HCT116 (cell line): ENCODE data around the gene ZFYVE19. TPM values are rescaled to one million over a fixed set of nuclear protein-coding genes. Genes with fewer than 3 reads are reported as not detected.

Experiments used
- ATAC-seq: fragments of 200-7000 bp; cut with Tn5 transposase; 2 replicates; pipeline ENCODE4 v1.9.1; 2020; ENCODE audit warnings: mild to moderate bottlenecking, moderate library complexity
- BruUV-seq: library from RNA; stranded (reverse); fragments of 400-500 nt; replicated peaks from 2 replicates; lab custom pipeline; 2021; lab: Mats Ljungman, UMichigan
- CTCF ChIA-PET: fragments of 300-600 bp; sonication (Branson Sonifier 250); formaldehyde crosslinking; loops from one replicate; lab custom pipeline; 2021; ENCODE audit warnings: antibody characterized with exemption; lab: Charles Lee
- POLR2A ChIA-PET: fragments of 300-600, 350-600 bp; sonication (Branson Sonifier 250); formaldehyde crosslinking; loops from one replicate; lab custom pipeline; 2021; ENCODE audit warnings: antibody characterized with exemption; lab: Charles Lee
- RAD21 ChIA-PET, 2 experiments: fragments of 300-600 bp; sonication (Branson Sonifier 250); formaldehyde crosslinking; loops; one replicate each; lab custom pipeline; 2023; ENCODE audit warnings: low total read pairs in 2 of 2; ENCODE audit not compliant: uncharacterized antibody in 2 of 2, unreplicated experiment in 2 of 2, low non-redundant PET in 1 of 2; lab: Charles Lee
- DNase-seq: peaks from one replicate; pipeline ENCODE4 v3.0.0-alpha.2; 2010; ENCODE audit warnings: low read depth, low spot score
- H2AFZ ChIP-seq: fragments of 200-600 bp; shearing (Covaris generic), sonication (generic); 2 replicates; pipeline ENCODE4 v1.6.1; 2017; ENCODE audit warnings: low read depth, mixed run types, mixed read lengths, antibody characterized with exemption, low read length; ENCODE audit not compliant: poor library complexity, severe bottlenecking
- H3K27ac ChIP-seq: 2 replicates; pipeline ENCODE4 v1.5.1; 2012; ENCODE audit warnings: low read depth, low read length
- H3K27me3 ChIP-seq: fragments of 200-600 bp; sonication (generic); 2 replicates; pipeline ENCODE4 v1.6.1; 2016; ENCODE audit warnings: mixed run types, low read length, mixed read lengths; ENCODE audit not compliant: insufficient read depth
- H3K36me3 ChIP-seq, 2 experiments: fragments of 200-500 bp in 1 of 2; fragments of 200-600 bp in 1 of 2; sonication (Bioruptor generic) in 1 of 2; sonication (generic) in 1 of 2; 2 replicates each; pipeline versions ENCODE4 v1.5.1 to v1.6.1; 2014 to 2016; ENCODE audit warnings: low read length in 2 of 2, inconsistent platforms in 1 of 2, mixed read lengths in 1 of 2, mixed run types in 1 of 2; ENCODE audit not compliant: insufficient read depth in 2 of 2, control insufficient read depth in 1 of 2
- H3K4me1 ChIP-seq, 2 experiments: fragments of 200-600 bp in 1 of 2; sonication (generic) in 1 of 2; 2 replicates each; pipeline versions ENCODE4 v1.5.1 to v1.6.1; 2012 to 2017; ENCODE audit warnings: low read length in 2 of 2, inconsistent platforms in 1 of 2, mild to moderate bottlenecking in 1 of 2, mixed read lengths in 1 of 2, mixed run types in 1 of 2, moderate library complexity in 1 of 2; ENCODE audit not compliant: insufficient read depth in 2 of 2, control insufficient read depth in 1 of 2
- H3K4me2 ChIP-seq: fragments of 200-600 bp; sonication (generic); 2 replicates; pipeline ENCODE4 v1.6.1; 2017; ENCODE audit warnings: mixed run types, low read length, mixed read lengths
- H3K4me3 ChIP-seq, 2 experiments: fragments of 200-600 bp in 1 of 2; sonication (generic) in 1 of 2; replicated peaks in 1 of 2; 2 replicates each; pipeline ENCODE4 v1.5.1; 2011 to 2016; ENCODE audit warnings: low read length in 2 of 2, control low read depth in 1 of 2, low read depth in 1 of 2, mild to moderate bottlenecking in 1 of 2, mixed read lengths in 1 of 2, mixed run types in 1 of 2
- H3K79me2 ChIP-seq: fragments of 200-600 bp; sonication (generic); 2 replicates; pipeline ENCODE4 v1.6.1; 2017; ENCODE audit warnings: mild to moderate bottlenecking, mixed run types, low read length, moderate library complexity, mixed read lengths; ENCODE audit not compliant: insufficient read depth
- H3K9ac ChIP-seq: fragments of 200-600 bp; sonication (generic); 2 replicates; pipeline ENCODE4 v1.6.1; 2016; ENCODE audit warnings: low read length, mixed read lengths
- H3K9me2 ChIP-seq: fragments of 200-600 bp; sonication (generic), shearing (Covaris generic); 2 replicates; pipeline ENCODE4 v1.6.1; 2017; ENCODE audit warnings: mixed run types, mild to moderate bottlenecking, moderate library complexity; ENCODE audit not compliant: insufficient read depth
- H3K9me3 ChIP-seq, 2 experiments: fragments of 200-500 bp in 1 of 2; fragments of 200-600 bp in 1 of 2; sonication (Bioruptor generic) in 1 of 2; sonication (generic) in 1 of 2; 2 replicates each; pipeline ENCODE4 v1.6.1; 2014 to 2017; ENCODE audit warnings: low read length in 2 of 2, mixed read lengths in 2 of 2, inconsistent platforms in 1 of 2, low read depth in 1 of 2, mild to moderate bottlenecking in 1 of 2, mixed run types in 1 of 2, moderate library complexity in 1 of 2; ENCODE audit not compliant: control insufficient read depth in 1 of 2, insufficient read depth in 1 of 2
- H4K20me1 ChIP-seq: fragments of 200-600 bp; sonication (generic), shearing (Covaris generic); 2 replicates; pipeline ENCODE4 v1.6.1; 2017; ENCODE audit warnings: mixed run types, mild to moderate bottlenecking, moderate library complexity; ENCODE audit not compliant: insufficient read depth
- POLR2AphosphoS5 ChIP-seq: IDR thresholded peaks from 2 replicates; pipeline ENCODE4 v1.6.1; 2011; ENCODE audit warnings: mild to moderate bottlenecking, low read depth, low read length, moderate library complexity
- TCF7L2 ChIP-seq: IDR thresholded peaks from 2 replicates; pipeline ENCODE4 v1.7.0; 2011; ENCODE audit warnings: borderline replicate concordance, inconsistent platforms; ENCODE audit not compliant: insufficient read depth, insufficient read length; ENCODE audit errors: extremely low read depth
- intact Hi-C: fragments of 100-400 bp; cut with micrococcal nuclease; formaldehyde crosslinking; loops from 2 replicates; pipeline ENCODE4 v1.10.0; 2022
- total RNA-seq: library from RNA; stranded (reverse); gene quantifications from one replicate; pipeline ENCODE4 v1.2.1, GENCODE V29; 2021; ENCODE audit not compliant: unreplicated experiment
- TF ChIP-seq, protein P1 (sequence below), 3 experiments: fragments of 200-600 bp in 1 of 3; sonication (generic) in 1 of 3; IDR thresholded peaks in 2 of 3; conservative IDR thresholded peaks in 1 of 3; 2 replicates each; pipeline ENCODE4 v1.5.1; 2012 to 2017; ENCODE audit warnings: low read depth in 2 of 3, low read length in 2 of 3, antibody characterized with exemption in 1 of 3, borderline replicate concordance in 1 of 3, control low read depth in 1 of 3, mild to moderate bottlenecking in 1 of 3, mixed read lengths in 1 of 3, mixed run types in 1 of 3, moderate library complexity in 1 of 3; ENCODE audit not compliant: insufficient read depth in 1 of 3
- TF ChIP-seq, protein P2 (sequence below): IDR thresholded peaks from 2 replicates; pipeline ENCODE4 v1.6.1; 2011; ENCODE audit warnings: mild to moderate bottlenecking, low read length, moderate library complexity; ENCODE audit not compliant: insufficient replicate concordance; ENCODE audit errors: extremely low read depth

ZFYVE19 gene
- total RNA-seq, 1 experiment from 2014 or later: 29.1 TPM

DNA sequence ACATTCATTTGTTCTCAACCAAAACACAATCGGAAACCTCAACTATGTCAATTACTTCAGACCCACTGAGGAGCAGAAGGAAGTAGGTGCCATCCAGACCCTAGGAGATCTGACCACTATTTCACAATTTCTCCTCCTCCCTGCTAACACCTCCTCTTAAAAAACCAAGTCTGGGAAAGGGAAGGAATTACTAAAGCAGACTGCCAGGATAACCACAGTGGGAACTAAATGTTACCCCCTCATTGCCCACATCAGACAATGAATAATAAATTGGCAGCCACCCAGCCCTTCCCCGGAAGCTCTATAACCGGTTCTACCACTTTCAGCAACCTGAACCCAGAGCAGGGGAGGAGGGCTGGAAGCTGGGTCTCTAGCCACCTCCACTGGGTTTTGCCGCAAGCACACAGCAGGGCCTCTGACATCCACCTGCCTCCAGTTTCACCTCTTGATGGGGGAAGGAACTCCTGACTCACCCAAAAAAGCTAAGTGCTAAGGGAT, 19.5 kb upstream of the ZFYVE19 start:
- Histone ChIP-seq H3K27me3 (no peaks in the 10 kb centered on the region), H3K4me2 (peak overlapping the region; percentile 76), H3K4me3 (peak overlapping the region; percentile 13 to 47; a peak in 3 of 4 replicates), H4K20me1 (peaks cover 12% of the 10 kb centered on the region; the same call in 1 of the 2 replicates)
- peak; percentile 96 for DNase-seq
- TF ChIP-seq, protein P1, sequence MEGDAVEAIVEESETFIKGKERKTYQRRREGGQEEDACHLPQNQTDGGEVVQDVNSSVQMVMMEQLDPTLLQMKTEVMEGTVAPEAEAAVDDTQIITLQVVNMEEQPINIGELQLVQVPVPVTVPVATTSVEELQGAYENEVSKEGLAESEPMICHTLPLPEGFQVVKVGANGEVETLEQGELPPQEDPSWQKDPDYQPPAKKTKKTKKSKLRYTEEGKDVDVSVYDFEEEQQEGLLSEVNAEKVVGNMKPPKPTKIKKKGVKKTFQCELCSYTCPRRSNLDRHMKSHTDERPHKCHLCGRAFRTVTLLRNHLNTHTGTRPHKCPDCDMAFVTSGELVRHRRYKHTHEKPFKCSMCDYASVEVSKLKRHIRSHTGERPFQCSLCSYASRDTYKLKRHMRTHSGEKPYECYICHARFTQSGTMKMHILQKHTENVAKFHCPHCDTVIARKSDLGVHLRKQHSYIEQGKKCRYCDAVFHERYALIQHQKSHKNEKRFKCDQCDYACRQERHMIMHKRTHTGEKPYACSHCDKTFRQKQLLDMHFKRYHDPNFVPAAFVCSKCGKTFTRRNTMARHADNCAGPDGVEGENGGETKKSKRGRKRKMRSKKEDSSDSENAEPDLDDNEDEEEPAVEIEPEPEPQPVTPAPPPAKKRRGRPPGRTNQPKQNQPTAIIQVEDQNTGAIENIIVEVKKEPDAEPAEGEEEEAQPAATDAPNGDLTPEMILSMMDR (IDR thresholded peaks at IDR 0.05 in 2 of 3, conservative IDR thresholded peaks at IDR 0.05 in 1 of 3; ENCODE audit: borderline replicate concordance in 1 of 3, insufficient read depth in 1 of 3, low read depth in 2 of 3, low read length in 2 of 3): no peak
- TF ChIP-seq TCF7L2: peak; percentile 59
- TF ChIP-seq, protein P2, sequence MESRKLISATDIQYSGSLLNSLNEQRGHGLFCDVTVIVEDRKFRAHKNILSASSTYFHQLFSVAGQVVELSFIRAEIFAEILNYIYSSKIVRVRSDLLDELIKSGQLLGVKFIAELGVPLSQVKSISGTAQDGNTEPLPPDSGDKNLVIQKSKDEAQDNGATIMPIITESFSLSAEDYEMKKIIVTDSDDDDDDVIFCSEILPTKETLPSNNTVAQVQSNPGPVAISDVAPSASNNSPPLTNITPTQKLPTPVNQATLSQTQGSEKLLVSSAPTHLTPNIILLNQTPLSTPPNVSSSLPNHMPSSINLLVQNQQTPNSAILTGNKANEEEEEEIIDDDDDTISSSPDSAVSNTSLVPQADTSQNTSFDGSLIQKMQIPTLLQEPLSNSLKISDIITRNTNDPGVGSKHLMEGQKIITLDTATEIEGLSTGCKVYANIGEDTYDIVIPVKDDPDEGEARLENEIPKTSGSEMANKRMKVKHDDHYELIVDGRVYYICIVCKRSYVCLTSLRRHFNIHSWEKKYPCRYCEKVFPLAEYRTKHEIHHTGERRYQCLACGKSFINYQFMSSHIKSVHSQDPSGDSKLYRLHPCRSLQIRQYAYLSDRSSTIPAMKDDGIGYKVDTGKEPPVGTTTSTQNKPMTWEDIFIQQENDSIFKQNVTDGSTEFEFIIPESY: peak; percentile 74
- TF ChIP-seq POLR2AphosphoS5: peak; percentile 83
- TF ChIP-seq, all 23 proteins: peak for 3
- Histone ChIP-seq H2AFZ (no peak overlapping the region), H3K4me1 (peaks cover 76 to 91% of the 10 kb centered on the region in 2 experiments), H3K36me3 (no peaks in the 10 kb centered on the region), H3K9me3 (no peaks in the 10 kb centered on the region), H3K27ac (peak overlapping the region; percentile 99), H3K9me2 (no peaks in the 10 kb centered on the region), H3K9ac (peak overlapping the region; percentile 64), H3K79me2 (peaks cover 30% of the 10 kb centered on the region)
- ChIA-PET CTCF (interaction anchor here (0.6 to 6.0 kb wide), 7 partner anchors 10 to 558 kb away, joined by 3 to 49 read pairs (median 5); partner anchors contain the start of genes DNAJC17, VPS18 and ZFYVE19), POLR2A (interaction anchor here (0.6 to 1.9 kb wide), 9 partner anchors 9 to 445 kb away, joined by 3 to 9 read pairs (median 4); partner anchors contain the start of genes CHAC1, DNAJC17 and ZFYVE19), RAD21 (interaction anchor here (1.3 to 1.5 kb wide), 2 partner anchors 58 to 107 kb away, joined by 3 read pairs; partner anchors contain the start of gene VPS18 (in 1 of the 2))
- ATAC-seq: peak; percentile 81
- BruUV-seq: no TSS peak
- intact Hi-C loops: loop anchor here (1.0 to 10.0 kb wide), 3 partner anchors 57 to 193 kb away; partner anchors contain the start of genes KNL1, SPINT1 and VPS18
